Dedifferentiated amniotic fluid mesenchymal stem cell (primary cell): ENCODE measurements around the gene CARD19.
A peak's percentile ranks its signal among the peaks of the same experiment; 100 is the strongest.
"Not testable (repeated sequence)": the region's sequence is repeated elsewhere in the genome, so short reads cannot be mapped to it uniquely, and the experiment has no call there.

Experiments
- DNase-seq: peaks from one replicate; pipeline ENCODE4 v3.0.0-alpha.2; 2016; ENCODE audit errors: extremely low spot score

The CARD19 gene

DNA sequence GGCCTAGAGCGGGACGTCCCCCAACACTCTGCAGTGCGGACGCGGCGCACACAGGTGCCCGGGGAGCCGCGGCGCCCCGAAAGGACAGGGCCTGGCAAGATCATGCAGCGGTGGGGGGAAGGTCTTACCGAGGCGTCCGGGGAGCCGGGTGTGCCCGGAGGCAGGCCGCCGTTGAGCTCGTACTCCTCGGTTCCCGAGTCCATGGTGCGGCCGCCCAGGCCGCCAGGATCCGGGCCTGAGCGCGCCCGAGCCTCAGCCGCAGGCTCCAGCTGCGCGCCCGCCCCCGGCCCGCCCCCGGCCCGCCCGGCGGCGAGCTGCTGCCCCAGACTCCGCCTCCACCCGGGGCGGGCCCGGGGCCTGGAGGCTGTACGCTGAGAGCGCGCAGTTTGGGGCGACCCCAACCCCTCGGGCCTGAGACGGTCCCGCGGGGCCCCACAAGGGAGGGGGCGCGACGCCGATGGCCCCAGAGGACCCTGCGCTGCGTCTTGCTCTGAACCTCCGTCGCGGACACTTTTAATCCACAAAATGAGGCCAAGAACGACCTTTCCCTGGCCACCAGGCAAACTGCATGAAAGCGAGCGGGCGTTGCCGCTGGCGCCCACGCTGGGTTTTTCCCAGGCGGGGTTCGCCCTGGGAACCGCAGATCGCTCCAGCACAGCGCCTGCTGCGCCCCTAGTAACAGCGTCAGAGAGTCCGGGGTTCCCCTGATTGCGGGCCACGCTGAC, 38.2 kb downstream of the CARD19 start, which contains the start of gene NINJ1:
TSS of gene NINJ1 (minus strand) at position 237 of the 725 bp plus-strand sequence. CDS start at position 203, 34 bp downstream.
- peak; percentile 33 for DNase-seq

DNA sequence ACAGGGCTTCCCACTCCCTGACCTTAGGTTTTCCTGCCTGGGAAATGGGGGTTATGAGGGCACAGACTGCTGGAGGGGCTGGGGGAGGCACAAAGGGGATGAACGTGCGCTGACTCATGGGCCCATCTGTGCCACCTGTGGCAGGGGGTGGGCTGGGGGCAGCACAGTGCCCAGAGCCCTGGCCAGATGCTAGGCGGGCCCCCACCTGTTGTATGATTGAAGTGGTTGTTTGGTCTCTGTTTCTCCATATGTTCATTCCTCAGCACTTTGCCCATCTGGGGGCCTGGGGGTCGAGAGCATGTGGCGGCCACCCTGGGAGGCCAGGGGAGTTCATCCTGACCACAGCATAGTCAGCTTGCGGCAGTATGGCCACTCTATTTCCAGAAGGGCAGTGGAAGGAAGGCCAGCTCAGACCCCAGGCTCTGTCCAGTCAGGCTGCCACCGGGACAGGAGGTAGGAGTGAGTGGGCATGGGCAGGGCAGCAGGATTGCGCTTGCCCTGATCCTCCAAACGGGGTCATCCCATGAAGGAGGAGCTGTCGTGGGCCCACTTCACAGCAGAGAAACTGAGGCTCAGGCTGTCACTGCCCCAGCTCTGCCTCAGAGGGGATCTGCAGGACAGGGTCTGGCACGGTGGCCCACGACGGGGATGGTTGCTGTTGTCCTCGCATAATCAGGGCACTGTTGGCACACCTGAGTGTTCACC, 38.9 kb downstream of the CARD19 start:
- DNase-seq, result no peak

DNA sequence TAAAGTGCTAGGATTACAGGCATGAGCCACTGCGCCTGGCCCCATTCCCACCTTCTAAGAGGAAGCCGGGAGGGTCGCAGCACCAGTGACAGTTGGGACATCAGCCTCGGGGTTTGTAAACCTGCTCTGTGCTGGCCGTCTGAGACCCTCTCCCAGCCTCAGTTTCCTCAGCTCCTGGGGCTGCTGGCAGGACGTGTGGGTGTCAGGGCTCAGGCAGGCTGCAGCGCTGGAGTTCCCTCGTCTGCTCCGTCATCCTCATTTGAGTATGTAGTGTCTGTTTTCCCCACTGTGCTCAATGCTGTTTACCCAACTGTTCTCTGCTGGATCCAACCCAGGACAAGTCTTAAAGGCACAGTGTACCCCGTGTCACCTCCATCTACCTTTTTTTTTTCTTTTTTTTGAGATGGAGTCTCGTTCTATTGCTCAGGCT, 40.0 kb downstream of the CARD19 start:
- no peak for DNase-seq

DNA sequence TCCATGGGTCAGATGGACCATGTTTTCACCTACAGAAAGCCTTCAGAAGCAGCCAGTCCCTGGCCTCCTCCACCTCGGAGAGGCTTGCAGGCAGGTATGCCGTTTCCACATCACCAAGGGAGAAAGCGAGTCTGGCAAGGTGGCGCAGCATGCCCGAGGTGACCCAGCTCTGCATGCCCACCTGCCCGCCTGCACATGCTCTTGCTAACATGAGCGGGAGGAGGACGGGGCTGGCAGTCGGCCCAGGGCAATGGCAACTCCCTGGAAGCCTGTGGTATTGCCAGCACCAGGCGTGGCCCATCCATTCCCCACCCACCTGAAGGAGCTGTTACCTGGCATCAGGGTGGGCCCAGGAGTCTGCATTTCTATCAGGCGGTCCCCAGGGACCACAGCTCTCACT, 41.3 kb downstream of the CARD19 start:
- no peak for DNase-seq

DNA sequence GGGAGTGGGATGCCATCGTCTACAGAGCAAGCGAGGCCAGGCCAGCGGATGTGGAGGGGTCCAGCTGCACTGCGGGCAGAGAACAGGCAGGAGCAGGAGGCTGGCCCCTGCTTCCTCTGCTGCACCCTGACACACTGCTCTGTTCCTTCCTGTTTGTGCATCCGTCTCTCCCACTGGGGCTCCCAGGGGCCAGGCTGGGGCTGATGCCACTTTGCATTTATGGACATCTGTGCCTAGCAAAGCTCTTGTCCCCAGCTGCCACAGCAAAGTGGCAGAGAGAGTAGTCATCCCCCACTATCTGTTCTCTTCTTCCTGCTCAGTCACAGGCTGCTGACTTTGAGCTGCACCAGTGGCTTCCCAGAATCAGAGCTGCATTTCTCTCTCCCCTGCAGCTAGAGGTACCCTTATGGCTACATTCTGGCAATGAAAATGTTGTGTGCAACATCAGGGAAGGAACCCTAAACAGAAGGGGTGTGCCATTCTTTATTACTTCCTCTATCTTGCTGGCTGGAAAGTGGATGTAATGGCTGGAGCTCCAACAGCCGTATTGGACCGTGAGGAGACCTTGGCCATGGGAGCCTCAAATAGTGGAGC, 42.3 kb downstream of the CARD19 start:
- no peak for DNase-seq

DNA sequence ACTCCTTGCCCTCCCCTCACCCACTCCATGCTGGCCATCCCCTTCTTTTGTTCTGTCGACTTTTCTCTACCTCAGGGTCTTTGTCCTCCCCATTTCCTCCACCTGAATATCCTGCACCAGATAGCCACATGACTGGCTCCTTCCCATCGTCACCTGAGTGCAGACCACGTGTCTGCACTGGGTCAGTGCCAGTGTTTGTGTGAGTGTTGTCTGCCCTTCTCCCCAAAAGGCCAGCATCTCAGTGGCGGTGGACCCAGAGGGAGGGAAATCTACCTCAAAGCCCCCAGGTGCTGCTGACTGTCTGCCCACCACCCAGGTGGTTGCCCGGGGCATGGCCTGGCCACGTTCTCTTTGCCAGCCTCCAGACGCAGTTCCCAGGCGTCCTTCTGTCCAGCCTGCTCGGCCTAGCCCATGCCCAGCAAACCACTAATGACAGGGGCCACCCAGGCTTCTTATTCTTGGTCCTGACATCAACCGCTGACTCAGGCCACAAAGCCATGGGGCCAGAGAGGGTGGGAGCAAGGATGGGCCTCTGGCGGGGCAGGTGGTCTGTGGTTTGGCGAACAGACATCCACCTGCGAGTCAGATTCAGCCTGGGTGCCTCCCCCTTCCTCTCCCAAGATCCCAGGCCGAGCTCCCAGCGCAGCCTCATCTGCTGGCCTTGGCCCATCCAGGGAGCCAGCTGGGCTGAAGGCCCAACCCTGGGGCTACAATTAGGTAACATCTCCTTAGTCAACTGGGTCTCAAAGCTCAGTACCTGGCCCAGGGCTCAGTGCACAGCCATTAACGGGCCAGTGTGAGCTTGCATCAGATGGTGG, 43.6 kb downstream of the CARD19 start:
- no peak for DNase-seq

DNA sequence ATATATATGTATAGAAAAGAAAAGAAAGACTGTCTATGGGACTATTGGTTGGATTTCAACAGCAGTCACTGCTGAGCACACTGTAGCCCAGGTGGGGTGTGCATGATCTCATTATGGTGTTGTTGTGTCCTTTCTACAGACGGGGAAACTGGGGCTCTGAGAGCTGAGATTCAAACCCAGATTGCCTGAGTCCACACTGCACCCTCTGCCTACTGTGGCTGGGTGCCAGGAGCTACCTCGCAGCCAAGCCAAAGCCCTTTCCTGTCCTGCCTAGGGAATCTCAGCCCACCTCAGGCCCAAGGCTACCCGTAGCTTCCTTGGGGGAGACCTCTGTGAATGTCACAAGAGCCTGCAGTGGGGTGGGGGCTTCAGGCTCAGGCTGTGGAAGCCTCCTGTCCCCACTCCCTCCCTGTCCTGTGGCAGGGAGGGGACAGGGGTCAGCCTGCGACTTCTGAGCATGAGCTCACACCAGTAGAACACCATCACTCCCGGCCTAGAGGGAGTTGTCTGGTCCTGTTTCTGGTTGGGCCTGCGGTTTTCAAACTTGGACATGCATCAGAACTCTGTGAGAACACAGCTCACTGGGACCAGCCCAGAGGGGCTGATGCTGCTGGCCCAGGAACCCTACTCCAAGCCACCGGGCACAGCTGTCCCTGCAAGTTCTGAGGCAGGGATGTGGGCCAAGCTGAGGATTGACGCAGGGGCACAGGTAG, 45.9 kb downstream of the CARD19 start:
- DNase-seq, result no peak

DNA sequence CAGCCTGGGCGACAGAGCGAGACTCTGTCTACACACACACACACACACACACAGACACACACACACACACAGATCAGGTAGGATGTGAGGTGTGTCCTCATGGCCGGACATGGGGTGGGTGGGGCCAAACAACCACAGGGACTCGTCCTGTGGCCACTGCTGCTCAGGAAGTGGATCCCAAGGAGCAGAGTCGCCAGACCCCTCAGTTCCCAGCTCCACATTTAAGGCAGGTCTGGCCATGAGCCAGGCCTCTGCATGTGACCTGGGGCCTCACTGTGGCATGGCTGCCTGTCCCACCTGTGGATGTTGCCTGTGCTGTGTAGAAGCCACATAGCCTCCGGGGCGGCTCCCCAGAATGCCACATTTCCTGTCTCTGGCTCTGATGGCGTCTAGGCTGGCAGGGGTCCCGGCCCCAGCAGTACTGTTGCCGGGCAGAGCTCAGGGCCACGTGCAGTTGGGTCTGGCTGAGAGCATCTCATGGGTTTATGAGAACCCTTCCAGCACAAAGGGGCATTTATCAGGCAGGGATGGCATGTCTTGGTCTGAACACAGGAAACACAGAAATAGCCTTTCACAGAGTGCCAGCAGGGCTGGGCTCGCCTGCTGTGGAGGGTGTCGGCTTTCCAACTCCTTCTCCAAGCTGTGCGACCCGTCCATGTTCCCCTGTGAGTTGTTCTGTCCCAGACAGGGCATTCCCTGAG, 48.0 kb downstream of the CARD19 start:
- no peak for DNase-seq

DNA sequence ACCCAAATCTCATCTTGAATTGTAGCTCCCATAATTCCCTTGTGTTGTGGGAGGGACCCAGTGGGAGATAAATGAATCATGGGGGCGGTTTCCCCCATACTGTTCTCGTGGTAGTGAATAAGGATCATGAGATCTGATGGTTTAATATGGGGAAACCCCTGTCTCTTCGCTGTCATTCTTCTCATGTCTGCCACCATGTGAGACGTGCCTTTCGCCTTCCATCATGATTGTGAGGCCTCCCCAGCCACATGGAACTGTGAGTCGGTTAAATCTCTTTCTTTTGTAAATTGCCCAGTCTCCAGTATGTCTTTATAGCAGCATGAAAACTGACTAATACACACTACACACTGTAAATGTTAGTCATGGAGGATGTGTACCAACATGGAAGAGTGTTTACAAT, 50.7 kb downstream of the CARD19 start:
- DNase-seq, result not testable (repeated sequence)

DNA sequence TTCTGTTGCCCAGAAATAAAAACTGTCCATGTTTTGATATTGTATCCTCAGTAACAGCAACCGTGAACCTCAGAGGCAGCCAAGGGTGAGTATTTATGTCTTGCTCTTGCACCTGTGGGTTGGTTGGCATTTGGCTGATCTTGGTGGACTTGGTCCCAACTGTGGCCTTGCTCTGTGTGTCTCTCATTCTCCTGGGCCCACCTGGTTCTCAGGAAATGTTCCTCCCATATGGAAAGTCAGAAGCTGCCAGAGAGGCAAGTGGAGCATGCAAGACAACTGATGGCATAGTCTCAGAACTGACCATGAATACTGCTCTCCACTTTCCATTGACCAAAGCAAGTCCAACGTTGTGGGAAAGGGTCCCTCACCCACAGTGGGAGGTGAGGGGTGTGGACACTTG, 51.6 kb downstream of the CARD19 start:
- no peak for DNase-seq

DNA sequence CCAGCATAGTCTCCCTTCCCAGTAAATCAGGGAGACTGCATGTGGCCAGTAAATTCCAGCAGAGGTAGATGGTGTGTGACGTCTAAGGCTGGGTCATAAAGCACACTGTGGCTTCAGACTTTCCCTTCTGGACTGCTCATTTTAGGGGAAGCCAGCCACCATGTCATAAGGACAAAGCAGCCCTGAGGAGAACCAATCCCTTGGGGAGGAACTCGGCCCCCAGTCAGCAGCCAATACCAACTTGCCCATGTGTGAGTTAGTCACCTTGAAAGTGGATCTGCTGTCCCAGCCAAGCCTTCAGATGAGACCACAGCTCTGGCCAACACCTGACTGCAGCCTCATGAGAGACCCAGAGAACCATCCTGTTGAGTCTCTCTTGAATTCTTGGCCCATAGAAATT, 52.7 kb downstream of the CARD19 start:
- no peak for DNase-seq

DNA sequence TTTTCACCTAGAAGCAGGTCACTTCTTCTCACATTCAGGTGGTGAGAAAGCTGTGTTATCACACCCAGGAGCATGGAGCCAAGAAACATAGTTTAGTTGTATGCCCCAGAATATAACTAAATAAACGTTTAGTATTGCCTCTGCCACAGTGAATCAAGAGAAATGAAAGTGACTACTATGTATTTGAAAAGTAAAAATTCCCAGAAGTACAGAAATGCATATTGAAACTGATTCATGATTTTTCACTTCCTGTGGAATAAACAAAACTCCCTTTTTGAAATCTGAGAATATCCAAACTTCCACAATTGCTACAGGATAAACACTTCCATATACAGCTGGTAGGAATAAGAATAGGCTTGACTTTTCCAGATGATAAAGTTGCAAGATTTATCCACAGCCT, 53.3 kb downstream of the CARD19 start:
- no peak for DNase-seq

DNA sequence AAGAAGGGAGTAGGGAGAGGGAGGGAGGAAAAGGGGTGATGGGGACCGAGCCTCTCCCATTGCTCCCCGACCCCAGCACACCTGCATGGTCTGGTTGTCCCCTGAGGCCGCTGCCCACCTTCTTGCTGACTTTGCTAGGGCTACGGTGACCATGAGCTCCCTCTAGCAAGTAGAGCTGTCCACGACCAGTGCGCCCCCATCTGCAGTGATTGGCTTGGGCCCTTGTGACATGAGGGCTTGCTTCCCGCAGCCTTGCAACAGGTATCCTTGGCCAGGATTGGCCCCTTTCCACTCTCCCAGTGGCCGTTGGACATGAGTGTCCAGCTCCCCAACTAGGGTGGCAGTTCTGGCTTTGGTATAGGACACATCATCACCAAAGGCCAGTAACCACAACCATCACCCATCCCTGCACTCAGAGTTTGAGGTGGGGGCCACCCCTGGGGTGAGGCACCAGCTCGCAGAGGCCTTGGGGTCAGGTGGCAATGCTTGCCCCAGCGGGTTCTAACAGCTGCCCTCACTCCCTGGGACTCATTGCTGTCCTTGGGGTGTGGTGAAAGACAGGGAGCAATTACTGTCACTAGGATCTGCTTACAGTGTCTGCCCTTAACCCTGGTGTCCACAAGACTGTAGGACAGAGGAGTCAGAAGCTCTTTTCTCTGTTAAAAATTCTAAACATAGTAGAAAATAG, 55.2 kb downstream of the CARD19 start:
- no peak for DNase-seq

DNA sequence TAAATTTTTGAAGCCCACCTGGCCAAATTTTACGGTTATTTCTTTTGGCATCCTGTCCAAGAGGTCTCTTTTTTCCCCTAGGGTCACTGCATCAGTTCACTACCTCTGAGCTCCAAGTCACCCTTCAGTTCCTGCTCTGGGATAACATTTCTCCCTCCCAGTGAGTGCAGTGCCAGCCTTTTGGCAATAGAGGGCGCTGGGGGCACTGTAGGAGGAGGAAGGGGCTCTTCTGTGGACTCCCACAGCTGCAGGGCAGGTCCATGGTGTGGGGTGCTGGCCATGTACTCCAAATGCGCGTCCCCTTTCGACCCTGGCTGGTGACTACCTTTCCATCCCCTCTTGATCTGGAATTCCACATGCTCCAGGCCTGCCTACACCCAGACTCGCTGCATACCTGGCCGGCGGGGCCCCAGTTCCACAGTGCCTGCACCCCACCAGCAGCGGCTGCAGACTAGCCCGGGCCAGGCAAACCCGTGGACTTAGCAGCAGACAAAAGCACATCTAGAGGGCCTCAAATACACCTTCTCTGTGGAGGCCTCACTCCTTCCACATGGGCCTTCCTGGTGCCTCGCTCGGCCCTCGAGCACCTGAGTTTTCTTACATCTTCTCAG, 58.4 kb downstream of the CARD19 start:
- no peak for DNase-seq

DNA sequence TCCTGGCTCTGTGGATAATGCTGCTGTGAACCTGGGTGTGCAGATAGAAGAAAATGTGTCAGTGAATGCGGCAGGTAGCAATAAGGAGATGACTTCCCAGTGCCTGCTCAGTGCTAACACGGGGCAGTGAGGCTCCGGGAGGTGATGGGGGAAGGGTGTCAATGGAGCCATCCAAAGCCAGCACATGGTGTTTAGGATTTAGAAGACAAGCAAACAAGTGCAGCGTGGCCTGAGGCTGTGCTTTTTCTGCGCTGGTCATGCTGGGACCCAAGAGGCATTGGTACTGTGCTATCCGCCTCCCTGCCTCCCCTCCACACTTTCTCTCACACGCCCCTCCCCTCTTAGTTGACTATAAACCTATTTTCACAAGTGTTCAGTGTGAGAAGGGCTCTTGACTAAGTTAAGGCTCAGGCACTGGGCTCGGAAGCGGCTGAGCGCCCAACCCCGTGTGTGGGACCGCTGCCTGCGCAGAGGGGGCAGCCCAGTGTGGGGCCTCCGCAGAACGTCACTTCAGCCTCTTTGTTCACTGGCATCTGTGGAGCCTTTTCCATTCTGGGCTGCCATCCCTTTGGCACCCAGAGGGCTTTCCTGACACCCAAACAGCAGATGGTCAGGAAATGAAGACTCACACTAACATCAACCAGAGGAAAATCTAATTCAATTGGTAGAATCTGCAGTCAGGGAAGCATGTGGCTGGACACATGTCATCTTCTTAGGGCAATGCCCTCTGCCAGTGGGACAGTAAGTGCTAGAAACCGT, 59.9 kb downstream of the CARD19 start:
- no peak for DNase-seq

DNA sequence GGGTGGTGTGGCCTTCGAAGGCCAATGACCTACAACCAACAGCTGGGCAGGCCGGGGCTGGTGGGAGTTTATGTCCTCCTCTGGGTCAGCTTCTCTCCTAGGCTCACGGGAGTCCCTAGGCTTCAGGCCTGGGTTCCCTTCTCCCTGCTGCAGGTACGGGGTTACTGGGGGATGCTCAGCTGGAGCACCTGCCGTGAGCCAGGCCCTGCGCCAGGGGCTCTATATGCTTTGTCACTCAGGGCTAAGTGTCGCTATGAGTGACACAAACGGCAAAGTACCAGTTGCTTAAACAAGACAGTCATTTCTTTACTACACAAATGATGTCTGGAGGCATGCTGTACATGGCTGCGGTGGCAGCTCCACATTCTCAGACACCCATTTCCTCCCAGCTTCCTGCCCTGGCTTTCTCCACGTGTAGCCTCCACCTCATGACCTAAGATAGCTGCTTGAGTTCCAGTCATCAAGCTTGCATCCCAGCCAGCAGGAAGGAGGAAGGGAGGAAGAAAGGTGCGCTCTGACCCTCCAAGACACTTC, 60.5 kb downstream of the CARD19 start:
- no peak for DNase-seq

DNA sequence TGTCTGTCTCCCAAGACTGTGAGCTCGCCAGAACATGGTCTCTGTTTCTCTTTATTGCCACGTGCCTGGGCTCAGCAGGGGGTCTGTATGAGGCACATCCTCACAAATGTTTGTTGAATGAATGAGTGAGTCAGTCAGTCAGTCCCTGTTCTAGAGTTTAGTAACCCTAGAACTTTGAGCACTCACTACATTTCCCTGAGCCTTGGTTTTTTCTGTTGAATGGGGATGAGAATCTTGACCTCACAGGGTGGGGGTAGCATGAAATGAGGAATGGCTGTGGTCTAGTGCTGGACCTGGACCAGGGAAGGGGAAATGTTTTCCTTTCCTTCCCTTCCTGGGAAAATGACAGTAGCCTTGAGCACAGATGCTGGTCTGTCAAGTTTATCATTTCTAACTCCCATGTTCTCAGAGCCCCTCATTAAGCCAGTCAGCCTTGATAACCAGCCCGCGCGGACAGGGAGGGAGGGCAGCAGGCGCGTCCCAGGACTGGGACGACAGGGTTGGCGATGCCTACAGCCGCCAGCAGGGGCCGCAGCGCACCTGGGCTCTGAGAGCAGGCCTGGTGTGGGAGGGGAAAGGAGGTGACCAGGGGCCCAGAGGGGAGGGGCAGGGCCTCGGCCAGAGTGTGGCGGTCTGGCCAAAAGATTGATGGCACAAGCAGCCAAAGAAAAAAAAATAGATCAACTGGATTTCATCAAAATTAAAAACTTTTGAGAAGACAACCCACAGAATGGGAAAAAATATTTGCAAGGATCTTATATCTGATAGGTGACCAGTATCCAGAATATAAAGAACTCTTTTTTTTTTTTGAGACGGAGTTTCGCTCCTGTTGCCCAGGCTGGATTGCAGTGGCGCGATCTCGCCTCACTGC, 63.8 kb downstream of the CARD19 start:
- DNase-seq, result peak; percentile 51
